HepG2 (cell line): ENCODE results near the gene UQCRC2. TPM values are rescaled to one million over a fixed set of nuclear protein-coding genes. Genes with fewer than 3 reads are reported as not detected.

Source experiments
- DZIP1 ChIP-seq: sonication (generic); formaldehyde crosslinking; IDR thresholded peaks from 2 replicates; pipeline ENCODE4 v1.5.0; 2020; ENCODE audit warnings: mild to moderate bottlenecking, missing genetic modification reagents
- EEA1 ChIP-seq: sonication (generic); formaldehyde crosslinking; IDR thresholded peaks from 2 replicates; pipeline ENCODE4 v1.5.1; 2020; ENCODE audit warnings: mild to moderate bottlenecking, missing genetic modification reagents, borderline replicate concordance
- GFI1 ChIP-seq: sonication (generic); formaldehyde crosslinking; IDR thresholded peaks from 2 replicates; pipeline ENCODE4 v1.5.0; 2020; ENCODE audit warnings: missing genetic modification reagents, mild to moderate bottlenecking, borderline replicate concordance
- JUND ChIP-seq: sonication (generic); formaldehyde crosslinking; IDR thresholded peaks from 2 replicates; pipeline ENCODE4 v1.8.0; 2022; ENCODE audit warnings: mild to moderate bottlenecking, missing genetic modification reagents
- KMT2B ChIP-seq: IDR thresholded peaks from 2 replicates; pipeline ENCODE4 v1.6.1; 2016; ENCODE audit warnings: missing genetic modification reagents, missing compliant biosample characterization
- LCORL ChIP-seq, 2 experiments: fragments of 450-650 bp in 1 of 2; sonication (generic) in 1 of 2; formaldehyde crosslinking in 1 of 2; IDR thresholded peaks; 2 replicates each; pipeline versions ENCODE4 v1.5.0 to v1.6.1; 2017 to 2020; ENCODE audit warnings: antibody characterized with exemption in 1 of 2, missing genetic modification reagents in 1 of 2
- MEIS1 ChIP-seq: sonication (generic); formaldehyde crosslinking; IDR thresholded peaks from 2 replicates; pipeline ENCODE4 v1.9.0; 2021; ENCODE audit warnings: mild to moderate bottlenecking, missing genetic modification reagents, moderate library complexity, borderline replicate concordance
- PHF5A ChIP-seq: IDR thresholded peaks from one replicate; pipeline ENCODE4 v1.6.1; 2018; ENCODE audit warnings: low read depth, missing genetic modification reagents; ENCODE audit not compliant: unreplicated experiment
- RORA ChIP-seq: sonication (generic); formaldehyde crosslinking; IDR thresholded peaks from 2 replicates; pipeline ENCODE4 v1.5.0; 2020; ENCODE audit warnings: mild to moderate bottlenecking, missing genetic modification reagents, moderate library complexity
- SMYD3 ChIP-seq: sonication (generic); formaldehyde crosslinking; IDR thresholded peaks from 2 replicates; pipeline ENCODE4 v1.8.1; 2023; ENCODE audit warnings: mild to moderate bottlenecking, missing genetic modification reagents
- THYN1 ChIP-seq: sonication (generic); formaldehyde crosslinking; IDR thresholded peaks from 2 replicates; pipeline ENCODE4 v1.8.1; 2023; ENCODE audit warnings: low read depth, mild to moderate bottlenecking, moderate library complexity, missing genetic modification reagents, borderline replicate concordance
- ZNF10 ChIP-seq: sonication (generic); formaldehyde crosslinking; IDR thresholded peaks from 2 replicates; pipeline ENCODE4 v1.4.0; 2020; ENCODE audit warnings: mild to moderate bottlenecking, low read depth, missing genetic modification reagents, borderline replicate concordance
- ZNF281 ChIP-seq: sonication (generic); formaldehyde crosslinking; IDR thresholded peaks from 2 replicates; pipeline ENCODE4 v1.4.0; 2020; ENCODE audit warnings: missing genetic modification reagents, borderline replicate concordance
- ZNF296 ChIP-seq: sonication (generic); formaldehyde crosslinking; conservative IDR thresholded peaks from 2 replicates; pipeline ENCODE4 v1.5.0; 2020; ENCODE audit warnings: mild to moderate bottlenecking, missing genetic modification reagents
- ZNF484 ChIP-seq: sonication (generic); formaldehyde crosslinking; IDR thresholded peaks from 2 replicates; pipeline ENCODE4 v1.5.1; 2020; ENCODE audit warnings: mild to moderate bottlenecking, low read depth, missing genetic modification reagents, borderline replicate concordance
- ZNF550 ChIP-seq: sonication (generic); formaldehyde crosslinking; IDR thresholded peaks from 2 replicates; pipeline ENCODE4 v1.4.0; 2020; ENCODE audit warnings: mild to moderate bottlenecking, missing genetic modification reagents, borderline replicate concordance
- ZNF678 ChIP-seq: sonication (generic); formaldehyde crosslinking; IDR thresholded peaks from 2 replicates; pipeline ENCODE4 v1.4.0; 2020; ENCODE audit warnings: mild to moderate bottlenecking, missing genetic modification reagents
- ZNF780A ChIP-seq: sonication (generic); formaldehyde crosslinking; IDR thresholded peaks from 2 replicates; pipeline ENCODE4 v1.8.0; 2022; ENCODE audit warnings: mild to moderate bottlenecking, missing genetic modification reagents, moderate library complexity
- ZSCAN21 ChIP-seq: sonication (generic); formaldehyde crosslinking; IDR thresholded peaks from 2 replicates; pipeline ENCODE4 v1.8.0; 2022; ENCODE audit warnings: mild to moderate bottlenecking, missing genetic modification reagents, moderate library complexity, borderline replicate concordance
- polyA plus RNA-seq, 8 experiments: library from polyadenylated mRNA; depleted of rRNA in 3 of 8; stranded (reverse) in 7 of 8; unstranded in 1 of 8; fragments of >200 nt; fragmentation: Illumina TruSeq in 4 of 8; extraction: Trizol in 4 of 8; gene quantifications; 2 replicates each; pipeline versions ENCODE4 v1.2.1 to v1.2.3, GENCODE V29; 2011 to 2016; ENCODE audit warnings: low read depth in 4 of 8, missing spikeins in 1 of 8, mixed read lengths in 1 of 8; ENCODE audit not compliant: insufficient read depth in 1 of 8
- total RNA-seq, 5 experiments: library from RNA; depleted of rRNA; stranded (reverse); fragments of >200 nt; fragmentation: Illumina TruSeq; extraction: Trizol; gene quantifications; 2 replicates each; pipeline ENCODE4 v1.2.3, GENCODE V29; 2016; ENCODE audit warnings: low read depth in 1 of 5
- TF ChIP-seq, protein P1 (sequence below): sonication (generic); formaldehyde crosslinking; IDR thresholded peaks from 2 replicates; pipeline ENCODE4 v1.5.1; 2020; ENCODE audit warnings: missing genetic modification reagents, mild to moderate bottlenecking, borderline replicate concordance

The UQCRC2 gene
- total and polyA plus RNA-seq, 2 of the 13 experiments (the other 11 are each of a cell fraction or from before 2014, with no cell fraction given), result 442 to 536 TPM

DNA sequence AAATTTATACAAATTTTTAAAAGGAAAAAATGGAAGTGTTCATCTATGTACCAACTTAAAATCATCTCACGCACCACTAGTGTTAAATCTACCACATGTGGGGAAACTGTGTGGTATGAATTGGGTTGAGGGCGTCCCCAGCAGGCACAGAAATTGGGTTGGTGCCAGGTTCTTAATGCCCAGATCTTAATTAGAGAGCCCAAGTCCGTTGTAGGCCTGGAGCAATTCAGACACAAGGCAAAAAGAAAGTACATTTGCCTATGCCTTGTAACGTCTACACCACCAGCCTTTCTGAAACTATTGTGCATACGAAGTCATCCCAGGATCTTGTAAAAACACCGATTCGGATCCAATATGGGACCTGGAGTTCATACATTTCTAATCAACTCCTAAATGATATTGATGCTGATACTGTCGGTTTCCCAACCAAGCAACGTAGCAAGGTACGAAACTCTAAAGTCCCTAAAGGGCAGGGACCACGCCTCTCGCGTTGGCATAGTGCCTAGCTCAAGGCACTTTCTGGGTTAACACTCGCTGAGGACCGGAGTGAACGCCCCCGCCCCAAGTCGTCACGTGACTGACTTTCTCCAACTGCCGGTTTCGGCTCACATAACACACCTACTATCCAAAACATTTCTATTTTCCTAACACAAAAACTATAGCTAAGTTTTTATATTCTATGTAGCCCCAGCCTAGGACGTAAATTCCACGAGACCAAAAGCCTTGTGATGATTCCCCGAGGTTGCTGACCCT, 945 bp upstream of the UQCRC2 start (continued):
- TF ChIP-seq, protein P1, sequence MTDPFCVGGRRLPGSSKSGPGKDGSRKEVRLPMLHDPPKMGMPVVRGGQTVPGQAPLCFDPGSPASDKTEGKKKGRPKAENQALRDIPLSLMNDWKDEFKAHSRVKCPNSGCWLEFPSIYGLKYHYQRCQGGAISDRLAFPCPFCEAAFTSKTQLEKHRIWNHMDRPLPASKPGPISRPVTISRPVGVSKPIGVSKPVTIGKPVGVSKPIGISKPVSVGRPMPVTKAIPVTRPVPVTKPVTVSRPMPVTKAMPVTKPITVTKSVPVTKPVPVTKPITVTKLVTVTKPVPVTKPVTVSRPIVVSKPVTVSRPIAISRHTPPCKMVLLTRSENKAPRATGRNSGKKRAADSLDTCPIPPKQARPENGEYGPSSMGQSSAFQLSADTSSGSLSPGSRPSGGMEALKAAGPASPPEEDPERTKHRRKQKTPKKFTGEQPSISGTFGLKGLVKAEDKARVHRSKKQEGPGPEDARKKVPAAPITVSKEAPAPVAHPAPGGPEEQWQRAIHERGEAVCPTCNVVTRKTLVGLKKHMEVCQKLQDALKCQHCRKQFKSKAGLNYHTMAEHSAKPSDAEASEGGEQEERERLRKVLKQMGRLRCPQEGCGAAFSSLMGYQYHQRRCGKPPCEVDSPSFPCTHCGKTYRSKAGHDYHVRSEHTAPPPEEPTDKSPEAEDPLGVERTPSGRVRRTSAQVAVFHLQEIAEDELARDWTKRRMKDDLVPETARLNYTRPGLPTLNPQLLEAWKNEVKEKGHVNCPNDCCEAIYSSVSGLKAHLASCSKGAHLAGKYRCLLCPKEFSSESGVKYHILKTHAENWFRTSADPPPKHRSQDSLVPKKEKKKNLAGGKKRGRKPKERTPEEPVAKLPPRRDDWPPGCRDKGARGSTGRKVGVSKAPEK, result no peak
- TF ChIP-seq RORA (CRISPR knock-in tag), result no peak
- TF ChIP-seq DZIP1 (CRISPR knock-in tag), result no peak
- peak; percentile 4; the same call in 1 of the 2 replicates for TF ChIP-seq ZNF281
- no peak for TF ChIP-seq PHF5A (CRISPR knock-in tag)
- no peak for TF ChIP-seq JUND (CRISPR knock-in tag)
- TF ChIP-seq LCORL (IDR thresholded peaks at IDR 0.05), result peak; percentile 87
- TF ChIP-seq LCORL (CRISPR knock-in tag; IDR thresholded peaks at IDR 0.05), result no peak; the same call in 1 of the 2 replicates
- peak; percentile 64; the same call in 1 of the 2 replicates for TF ChIP-seq ZSCAN21 (CRISPR knock-in tag)
- TF ChIP-seq THYN1 (CRISPR knock-in tag), result no peak
- TF ChIP-seq ZNF678, result 0 out of 2 replicates have a peak, but pooled peaks have one; percentile 47
- TF ChIP-seq GFI1 (CRISPR knock-in tag), result 0 out of 2 replicates have a peak, but pooled peaks have one; percentile 19
- TF ChIP-seq ZNF550, result no peak
- TF ChIP-seq EEA1, result no peak
- no peak for TF ChIP-seq MEIS1
- no peak for TF ChIP-seq ZNF780A (CRISPR knock-in tag)
- no peak for TF ChIP-seq ZNF10
- peak; percentile 88; the same call in 1 of the 2 replicates for TF ChIP-seq SMYD3 (CRISPR knock-in tag)
- TF ChIP-seq ZNF296 (CRISPR knock-in tag), result no peak
- no peak; the same call in 1 of the 2 replicates for TF ChIP-seq ZNF484 (CRISPR knock-in tag)
- no peak for TF ChIP-seq KMT2B (CRISPR knock-in tag)
